DND-41 (cell line): ENCODE data around the gene KDM3A.

ENCODE experiments used
- ATAC-seq: fragments of 200-7000 bp; cut with Tn5 transposase; 3 replicates; pipeline ENCODE4 v1.9.1; 2021; ENCODE audit warnings: low read depth; ENCODE audit not compliant: insufficient read depth
- DNase-seq: peaks from one replicate; pipeline ENCODE4 v3.0.0-alpha.2; 2020
- H2AFZ ChIP-seq: 2 replicates; pipeline ENCODE4 v1.6.0; 2012; ENCODE audit warnings: low read depth, low read length
- H3K27ac ChIP-seq: 2 replicates; pipeline ENCODE4 v1.5.1; 2012; ENCODE audit warnings: low read length, inconsistent platforms
- H3K27me3 ChIP-seq: fragments of 200-600 bp; sonication (generic); 2 replicates; pipeline ENCODE4 v1.6.0; 2012; ENCODE audit warnings: low read length, mild to moderate bottlenecking, inconsistent platforms; ENCODE audit not compliant: insufficient read depth, poor library complexity
- H3K36me3 ChIP-seq: 2 replicates; pipeline ENCODE4 v1.5.1; 2012; ENCODE audit warnings: low read length, inconsistent platforms; ENCODE audit not compliant: insufficient read depth
- H3K4me1 ChIP-seq: 2 replicates; pipeline ENCODE4 v1.5.1; 2012; ENCODE audit warnings: mild to moderate bottlenecking, low read length; ENCODE audit not compliant: insufficient read depth
- H3K4me2 ChIP-seq: 2 replicates; pipeline ENCODE4 v1.6.0; 2012; ENCODE audit warnings: mild to moderate bottlenecking, moderate library complexity, low read length, inconsistent platforms; ENCODE audit not compliant: insufficient read depth
- H3K4me3 ChIP-seq, 2 experiments: fragments of 200-600 bp in 1 of 2; shearing (Covaris generic) in 1 of 2; 2 replicates each; pipeline ENCODE4 v1.5.1; 2012 to 2016; ENCODE audit warnings: inconsistent platforms in 2 of 2, low read length in 2 of 2, mild to moderate bottlenecking in 2 of 2, low read depth in 1 of 2, moderate library complexity in 1 of 2
- H3K79me2 ChIP-seq: 2 replicates; pipeline ENCODE4 v1.6.0; 2012; ENCODE audit warnings: low read length, inconsistent platforms; ENCODE audit not compliant: insufficient read depth
- H3K9ac ChIP-seq: 2 replicates; pipeline ENCODE4 v1.6.0; 2012; ENCODE audit warnings: low read depth, mild to moderate bottlenecking, inconsistent platforms, low read length, moderate library complexity
- H3K9me3 ChIP-seq: 2 replicates; pipeline ENCODE4 v1.5.1; 2012; ENCODE audit warnings: low read length, moderate library complexity, mild to moderate bottlenecking, inconsistent platforms; ENCODE audit not compliant: insufficient read depth, severe bottlenecking
- H4K20me1 ChIP-seq: 2 replicates; pipeline ENCODE4 v1.6.0; 2012; ENCODE audit warnings: low read length; ENCODE audit not compliant: insufficient read depth
- CTCF ChIP-seq: IDR thresholded peaks from 2 replicates; pipeline ENCODE4 v1.5.1; 2012; ENCODE audit warnings: borderline replicate concordance, low read length, moderate library complexity, mild to moderate bottlenecking; ENCODE audit not compliant: poor library complexity, severe bottlenecking; ENCODE audit errors: extremely low read depth
- EZH2 ChIP-seq: IDR thresholded peaks from 3 replicates; pipeline ENCODE4 v1.6.1; 2012; ENCODE audit warnings: borderline replicate concordance, low read depth, mild to moderate bottlenecking, moderate library complexity, low read length, inconsistent platforms; ENCODE audit not compliant: severe bottlenecking

Gene KDM3A

GRCh38 chr2:86434290-86434689, 6.9 kb upstream of the KDM3A start:
- H3K9me3 ChIP-seq: peaks cover 20% of the 10 kb centered on the region
- no peak for DNase-seq
- no peaks in the 10 kb centered on the region for H3K4me1 ChIP-seq
- no peaks in the 10 kb centered on the region for H3K79me2 ChIP-seq
- H3K4me2 ChIP-seq: no peak overlapping the region
- no peak overlapping the region for H3K9ac ChIP-seq
- no peaks in the 10 kb centered on the region for H3K36me3 ChIP-seq
- no peak overlapping the region for H3K27ac ChIP-seq
- H3K4me3 ChIP-seq: no peak overlapping the region
- no peak for ATAC-seq
- H4K20me1 ChIP-seq: no peaks in the 10 kb centered on the region
- H3K27me3 ChIP-seq: no peaks in the 10 kb centered on the region
- H2AFZ ChIP-seq: no peak overlapping the region
- TF ChIP-seq EZH2 (no peak), CTCF (no peak)

- H4K20me1 ChIP-seq: no peaks in the 10 kb centered on the region
- H3K27ac ChIP-seq: no peak overlapping the region
- no peaks in the 10 kb centered on the region for H3K79me2 ChIP-seq
- H3K4me1 ChIP-seq: peaks cover 5% of the 10 kb centered on the region
- ATAC-seq: no peak
- H3K4me3 ChIP-seq: no peak overlapping the region
- no peak for DNase-seq
- no peak overlapping the region for H3K9ac ChIP-seq
- no peak for TF ChIP-seq CTCF
- no peak for TF ChIP-seq EZH2
- H3K9me3 ChIP-seq: peaks cover 29% of the 10 kb centered on the region
- H2AFZ ChIP-seq: no peak overlapping the region
- H3K36me3 ChIP-seq: peaks cover 3% of the 10 kb centered on the region; the same call in 1 of the 2 replicates
- no peak overlapping the region for H3K4me2 ChIP-seq
- no peaks in the 10 kb centered on the region for H3K27me3 ChIP-seq
Measured at GRCh38 chr2:86435531-86435930, 5.6 kb upstream of the KDM3A start.

GRCh38 chr2:86436328-86436727, 4.8 kb upstream of the KDM3A start:
- DNase-seq (no peak), ATAC-seq (no peak)
- no peak overlapping the region for H3K4me3 ChIP-seq
- H2AFZ ChIP-seq: peak overlapping the region; percentile 14; the same call in 1 of the 2 replicates
- no peak overlapping the region for H3K9ac ChIP-seq
- H3K27ac ChIP-seq: no peak overlapping the region
- H3K9me3 ChIP-seq: peaks cover 29% of the 10 kb centered on the region
- H3K36me3 ChIP-seq: peaks cover 3% of the 10 kb centered on the region; the same call in 1 of the 2 replicates
- no peaks in the 10 kb centered on the region for H4K20me1 ChIP-seq
- TF ChIP-seq CTCF (no peak), EZH2 (no peak)
- no peaks in the 10 kb centered on the region; the same call in 1 of the 2 replicates for H3K79me2 ChIP-seq
- peaks cover 5% of the 10 kb centered on the region for H3K4me1 ChIP-seq
- H3K27me3 ChIP-seq: no peaks in the 10 kb centered on the region
- no peak overlapping the region for H3K4me2 ChIP-seq
